GM19455 (cell line): Measurements from ENCODE around the gene LUZP2.
"Not testable (repeated sequence)": the region's sequence is repeated elsewhere in the genome, so short reads cannot be mapped to it uniquely, and the experiment has no call there.

ENCODE experiments used
- ATAC-seq: cut with Tn5 transposase; IDR thresholded peaks from one replicate; pipeline ENCODE4 v1.9.1; 2021; ENCODE audit not compliant: unreplicated experiment

The LUZP2 gene

DNA sequence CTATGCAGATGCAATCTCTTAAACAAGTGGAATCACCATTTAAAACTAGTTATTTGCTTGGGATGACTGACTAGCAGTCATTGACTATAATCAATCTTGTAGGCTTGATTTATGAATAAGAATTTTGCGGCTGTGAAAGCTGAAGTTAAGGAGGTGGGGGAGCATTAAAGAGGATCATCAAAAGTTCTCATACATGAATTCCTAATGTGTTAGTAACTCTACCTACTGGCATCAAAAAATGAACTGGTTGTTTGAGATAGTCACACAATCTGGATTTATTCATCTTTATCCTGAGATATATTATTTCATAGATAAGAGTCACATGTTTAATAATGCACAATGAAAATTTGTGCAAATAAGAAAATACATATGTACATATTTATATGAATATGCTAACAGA lies 393.6 kb downstream of the LUZP2 start:
- ATAC-seq = no peak

DNA sequence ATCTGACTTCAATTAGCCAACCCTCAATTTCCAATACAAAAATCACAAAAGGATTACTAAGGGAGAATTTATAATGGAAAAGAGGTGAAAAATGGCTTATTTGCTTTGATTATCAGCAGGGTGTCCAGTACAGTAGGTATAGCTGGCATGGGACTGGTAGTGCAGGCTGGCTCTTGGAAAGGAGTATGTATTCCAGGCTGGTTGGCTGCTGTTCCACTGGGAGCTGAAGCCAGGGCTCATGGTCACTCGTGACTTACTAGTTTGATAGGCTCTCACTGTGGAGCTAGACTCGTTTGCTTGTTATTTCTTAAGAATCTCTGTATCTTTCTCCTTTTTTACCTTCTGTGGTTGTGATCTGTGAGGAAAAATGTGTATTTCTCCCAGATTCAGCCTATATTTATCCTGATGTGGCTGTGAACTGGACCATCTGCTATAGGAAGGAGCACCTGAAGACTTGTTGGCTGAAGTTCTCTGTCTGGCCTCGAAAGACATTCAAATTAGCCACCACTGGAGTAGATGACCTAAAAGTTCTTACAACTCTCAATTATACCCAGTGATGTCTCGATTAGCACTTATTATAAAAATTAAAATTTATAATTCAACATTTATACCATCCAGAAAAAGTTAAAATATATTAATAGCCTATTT lies 395.1 kb downstream of the LUZP2 start:
- ATAC-seq = not testable (repeated sequence)

- ATAC-seq = no peak
Measured at GRCh38 chr11:24896118-24896835, 399.4 kb downstream of the LUZP2 start.

DNA sequence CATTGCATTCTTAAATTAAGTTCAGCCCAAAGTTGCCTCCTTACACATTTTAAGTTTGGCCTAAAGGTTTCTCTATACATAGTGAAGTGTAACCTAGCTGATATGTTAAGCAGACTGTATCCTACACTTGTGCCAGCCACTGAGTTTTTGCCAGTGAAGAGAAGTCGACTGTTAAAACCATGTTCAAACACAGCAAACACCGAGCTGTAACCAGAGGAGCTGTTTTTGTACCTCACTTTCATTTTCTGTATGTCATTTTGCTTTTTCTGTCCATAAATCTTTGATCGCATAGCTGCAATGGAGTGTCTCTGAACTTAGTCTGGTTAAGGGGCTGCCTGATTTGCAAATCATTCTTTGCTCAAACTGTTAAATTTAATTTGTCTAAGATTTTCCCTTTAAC lies 403.7 kb downstream of the LUZP2 start:
- no peak for ATAC-seq

GRCh38 chr11:24900960-24901549 lies 404.2 kb downstream of the LUZP2 start:
- ATAC-seq = no peak

- no peak for ATAC-seq
Measured at GRCh38 chr11:24903555-24903954, 406.7 kb downstream of the LUZP2 start.

DNA sequence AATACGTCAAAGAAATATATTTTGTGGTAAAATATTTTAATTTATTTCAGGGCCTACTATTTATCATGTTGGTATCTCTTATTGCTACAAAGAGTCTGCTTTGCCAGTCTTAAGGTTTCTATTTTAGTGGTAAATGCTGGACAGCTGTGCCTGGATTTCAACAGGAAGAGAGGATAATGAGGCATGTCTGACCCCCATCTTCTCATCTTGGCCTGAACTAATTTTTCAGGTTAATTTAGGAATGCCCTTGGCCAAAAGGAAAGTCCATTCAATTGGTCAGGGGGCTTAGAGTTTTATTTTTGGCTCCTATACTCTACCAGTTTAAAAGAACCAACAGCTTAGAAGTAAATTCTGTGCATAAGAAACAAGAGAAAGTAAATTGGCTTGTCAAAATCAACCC lies 428.2 kb downstream of the LUZP2 start:
- no peak for ATAC-seq

DNA sequence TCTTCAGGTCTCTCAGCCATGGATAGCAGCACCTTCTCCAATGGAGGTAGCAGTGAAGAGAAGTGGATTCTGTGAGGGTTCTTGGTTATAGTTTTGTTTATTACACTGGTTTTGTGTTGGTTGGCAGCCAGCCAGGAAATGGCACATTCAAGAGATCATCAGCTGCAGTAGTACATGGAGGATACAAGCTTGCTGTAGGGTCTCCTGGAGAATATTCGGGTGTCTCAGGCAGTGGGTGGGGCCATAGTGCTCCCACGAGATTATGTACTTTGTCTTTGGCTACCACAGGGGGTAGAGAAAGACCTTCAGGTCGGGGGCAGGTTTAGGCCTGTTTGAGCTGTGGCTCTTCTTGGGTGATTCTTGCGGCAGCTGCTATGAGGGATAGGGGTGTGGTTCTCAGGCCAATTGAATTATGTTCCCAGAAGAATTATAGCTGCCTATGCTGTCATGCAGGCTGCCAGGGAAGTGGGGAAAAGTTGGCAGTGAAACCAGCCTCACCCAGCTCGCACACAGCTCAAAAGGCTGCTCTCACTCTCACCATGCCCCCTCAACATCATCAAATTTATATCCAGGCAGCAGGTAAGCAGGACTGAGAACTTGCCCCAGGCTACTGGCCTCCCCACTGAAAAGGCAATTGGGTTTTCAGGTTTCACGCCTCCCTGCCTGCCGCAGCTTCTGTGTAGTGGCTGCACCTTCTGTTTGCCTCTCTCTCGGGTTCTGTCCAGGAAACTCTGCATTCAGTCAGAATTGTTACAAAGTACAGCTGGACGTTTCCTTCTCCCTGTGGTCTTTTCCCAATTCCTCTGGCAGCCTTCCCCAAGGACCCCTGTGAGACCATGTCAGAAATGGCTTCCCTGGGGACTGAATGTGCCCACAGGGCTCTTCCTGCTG lies 435.5 kb downstream of the LUZP2 start:
- no peak for ATAC-seq

DNA sequence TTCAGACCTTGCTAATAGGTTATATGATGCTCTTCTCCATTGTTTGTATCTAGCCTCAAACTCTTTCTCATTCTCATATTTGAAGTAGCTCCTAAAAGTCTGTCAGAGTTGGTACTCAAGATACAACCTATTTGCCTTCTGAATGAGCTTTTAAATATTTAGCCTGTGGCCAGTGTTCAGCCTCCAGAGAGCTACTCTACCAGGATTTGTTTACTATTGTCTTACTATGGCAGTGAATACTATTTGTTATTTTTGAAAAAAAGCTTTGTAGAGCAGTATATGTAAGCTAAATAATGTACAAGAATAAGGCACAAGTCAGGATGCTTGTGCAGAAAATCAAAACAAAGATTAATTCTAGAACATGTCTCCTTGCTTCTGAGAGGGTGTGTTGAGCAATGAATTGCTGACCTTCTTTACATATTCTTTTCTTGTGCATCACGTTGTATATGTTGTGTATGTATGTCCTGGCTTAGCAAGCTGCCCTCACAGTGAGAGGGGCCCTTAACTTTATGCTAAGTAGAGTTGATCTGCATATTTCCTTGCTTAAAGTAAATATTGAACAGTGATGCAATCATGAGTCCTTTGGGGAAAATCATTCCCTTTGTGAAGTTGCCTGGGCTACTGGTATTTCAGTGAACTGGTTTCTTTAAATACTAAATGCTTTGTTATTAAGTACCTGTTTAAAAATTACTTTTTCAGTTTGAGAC lies 438.0 kb downstream of the LUZP2 start:
- ATAC-seq = no peak

DNA sequence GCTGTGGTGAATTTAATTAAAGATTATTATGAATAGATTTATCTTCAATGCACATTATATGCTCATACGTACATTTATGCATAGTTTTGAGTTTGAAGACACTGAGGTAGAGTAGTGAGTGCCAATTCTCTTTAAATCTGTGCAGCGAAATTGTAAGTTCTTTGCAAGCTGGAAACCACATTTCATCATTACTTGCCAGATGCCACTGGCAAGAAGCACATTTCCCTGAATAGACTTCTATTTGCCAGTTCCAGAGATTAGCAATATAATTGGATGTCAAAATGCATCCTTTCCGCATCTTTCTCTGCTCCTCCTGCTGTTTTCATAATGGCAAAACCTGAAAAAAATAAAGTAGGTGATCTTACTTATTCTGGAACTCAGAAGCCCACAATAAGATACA lies 448.0 kb downstream of the LUZP2 start:
- ATAC-seq = no peak

- no peak for ATAC-seq
Measured at GRCh38 chr11:24949406-24949805, 452.6 kb downstream of the LUZP2 start.

DNA sequence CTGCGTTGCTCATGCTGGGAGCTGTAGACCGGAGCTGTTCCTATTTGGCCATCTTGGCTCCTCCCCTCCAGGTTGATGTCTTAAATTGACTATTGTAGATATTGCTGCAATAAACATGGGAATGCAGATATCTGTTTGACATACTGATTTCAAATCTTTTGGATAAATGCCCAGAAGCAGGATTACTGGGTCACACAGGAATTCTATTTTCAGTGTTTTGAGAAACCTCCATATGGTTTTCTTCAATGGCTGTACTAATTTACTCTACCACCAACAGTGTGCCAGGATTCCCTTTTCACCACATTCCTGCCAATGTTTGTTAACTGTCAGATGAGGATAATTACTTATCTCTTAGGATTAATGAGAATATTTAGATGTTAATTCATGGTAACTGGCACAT lies 467.0 kb downstream of the LUZP2 start:
- ATAC-seq = no peak

DNA sequence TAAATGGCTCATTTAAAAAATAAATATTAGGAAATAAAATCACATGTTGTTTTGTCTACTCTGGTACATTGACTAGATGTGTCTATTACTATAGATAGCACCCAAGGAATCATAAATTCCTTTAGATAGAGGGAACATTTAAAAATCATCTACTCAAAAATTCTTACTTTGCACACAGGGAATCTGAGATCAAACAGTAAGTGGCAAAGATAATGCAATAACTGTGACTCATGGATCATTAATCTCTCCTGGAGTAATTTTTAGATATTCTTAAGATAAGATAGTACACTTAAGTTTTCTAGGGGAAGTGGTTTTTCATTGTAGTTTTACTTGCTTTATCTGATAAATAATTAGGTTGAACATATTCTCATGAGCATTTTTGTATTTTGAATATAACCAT lies 468.9 kb downstream of the LUZP2 start:
- ATAC-seq = no peak

- not testable (repeated sequence) for ATAC-seq
Measured at GRCh38 chr11:24993903-24994302, 497.1 kb downstream of the LUZP2 start.

- not testable (repeated sequence) for ATAC-seq
Measured at GRCh38 chr11:24999929-25000328, 503.1 kb downstream of the LUZP2 start.

DNA sequence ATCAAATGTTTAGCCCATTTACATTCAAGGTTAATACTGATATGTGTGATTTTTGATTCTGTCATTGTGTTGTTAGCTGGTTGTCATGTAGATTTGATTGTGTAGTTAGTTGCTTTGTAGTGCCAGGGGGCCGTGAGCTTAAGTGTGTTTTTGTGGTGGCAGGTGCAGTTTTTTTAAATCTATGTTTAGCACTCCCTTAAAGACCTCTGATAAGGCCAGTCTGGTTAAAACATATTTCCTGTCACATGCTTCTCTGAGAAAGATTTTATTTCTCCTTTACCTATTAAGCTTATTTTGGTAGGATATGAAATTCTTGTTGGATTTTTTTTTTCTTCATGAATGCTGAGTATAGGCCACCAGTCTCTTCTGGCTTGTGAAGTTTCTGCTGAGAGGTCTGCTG lies 540.6 kb downstream of the LUZP2 start:
- ATAC-seq = no peak

DNA sequence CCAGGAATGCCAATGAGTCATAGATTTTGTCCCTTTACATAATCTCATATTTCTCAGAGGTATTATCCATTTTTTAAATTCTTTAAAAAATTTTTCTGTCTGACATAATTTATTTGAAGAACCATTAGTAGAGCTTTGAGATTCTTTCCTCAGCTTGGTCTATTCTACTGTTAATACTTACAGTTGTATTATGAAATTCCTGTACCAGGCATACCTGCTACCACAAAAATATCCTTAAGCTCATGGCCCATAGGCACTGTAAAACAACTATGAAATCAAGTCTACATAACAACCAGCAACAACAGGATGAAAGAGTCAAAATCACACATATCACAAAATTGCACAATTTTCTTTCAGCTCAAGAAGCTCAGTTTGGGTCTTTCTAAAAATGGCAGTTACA lies 541.3 kb downstream of the LUZP2 start:
- ATAC-seq = no peak

GRCh38 chr11:25039165-25039564 lies 542.3 kb downstream of the LUZP2 start:
- no peak for ATAC-seq

GRCh38 chr11:25048632-25049031 lies 551.8 kb downstream of the LUZP2 start:
- ATAC-seq = no peak

- no peak for ATAC-seq
Measured at GRCh38 chr11:25052844-25053243, 556.0 kb downstream of the LUZP2 start.

GRCh38 chr11:25057861-25058260 lies 561.0 kb downstream of the LUZP2 start:
- ATAC-seq = no peak
